ENCODE results near the gene TLDC2.
"Not testable (repeated sequence)": the region's sequence is repeated elsewhere in the genome, so short reads cannot be mapped to it uniquely, and the experiment has no call there.

Gene TLDC2

DNA sequence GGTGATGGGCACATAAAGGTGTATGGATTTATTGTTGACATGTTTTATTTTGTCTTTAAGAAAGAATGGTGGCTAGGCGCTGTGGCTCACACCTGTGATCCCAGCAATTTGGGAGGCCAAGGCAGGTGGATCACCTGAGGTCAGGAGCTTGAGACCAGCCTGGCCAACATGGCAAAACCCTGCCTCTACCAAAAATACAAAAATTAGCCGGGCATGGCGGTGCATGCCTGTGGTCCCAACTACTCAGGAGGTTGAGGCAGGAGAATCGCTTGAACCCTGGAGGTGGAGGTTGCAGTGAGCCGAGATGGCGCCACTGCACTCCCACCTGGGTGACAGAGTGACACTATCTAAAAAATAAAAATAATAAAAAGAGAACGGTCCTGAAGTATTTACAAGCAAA, 30.1 kb downstream of the TLDC2 start:
- not testable (repeated sequence) for DNase-seq (ENCODE audit: low spot score)

DNA sequence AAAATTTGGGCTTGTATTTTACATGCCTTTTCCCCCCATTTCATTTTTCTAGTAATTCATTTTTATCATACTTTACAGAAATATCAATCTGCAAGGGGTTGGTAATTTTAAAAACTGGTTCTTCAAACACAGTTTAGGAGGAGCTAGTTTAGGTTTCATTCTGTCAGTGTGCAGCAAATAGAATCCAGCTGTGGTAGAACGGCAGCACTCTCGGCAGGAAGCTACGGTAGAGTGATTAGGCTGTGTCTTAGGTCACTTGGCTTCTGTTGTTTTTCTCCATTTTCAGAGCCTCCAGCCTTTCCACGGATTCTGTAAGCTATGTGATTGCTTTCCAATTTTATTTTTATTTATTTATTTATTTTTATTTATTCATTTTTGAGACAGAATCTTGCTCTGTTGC, 32.7 kb downstream of the TLDC2 start:
- peak; percentile 25 for DNase-seq (ENCODE audit: low spot score)

DNA sequence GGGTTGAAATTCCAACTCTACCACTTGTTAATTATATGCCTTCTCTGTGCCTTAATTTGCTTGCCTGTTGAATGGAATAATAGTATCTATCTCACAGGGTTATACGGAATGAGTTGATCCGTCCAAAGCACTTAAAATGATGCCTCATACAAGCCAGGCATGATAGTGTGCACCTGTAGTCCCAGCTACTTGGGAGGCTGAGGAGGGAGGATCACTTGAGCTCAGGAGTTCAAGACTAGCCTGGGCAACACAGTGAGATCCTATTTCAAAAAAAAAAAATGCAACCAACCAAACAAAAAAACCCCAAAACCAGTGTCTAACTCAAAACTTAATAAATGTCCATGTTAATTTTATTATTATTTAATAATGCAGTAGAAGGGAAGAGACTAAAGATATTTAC, 40.3 kb downstream of the TLDC2 start:
- no peak for DNase-seq (ENCODE audit: low spot score)

DNA sequence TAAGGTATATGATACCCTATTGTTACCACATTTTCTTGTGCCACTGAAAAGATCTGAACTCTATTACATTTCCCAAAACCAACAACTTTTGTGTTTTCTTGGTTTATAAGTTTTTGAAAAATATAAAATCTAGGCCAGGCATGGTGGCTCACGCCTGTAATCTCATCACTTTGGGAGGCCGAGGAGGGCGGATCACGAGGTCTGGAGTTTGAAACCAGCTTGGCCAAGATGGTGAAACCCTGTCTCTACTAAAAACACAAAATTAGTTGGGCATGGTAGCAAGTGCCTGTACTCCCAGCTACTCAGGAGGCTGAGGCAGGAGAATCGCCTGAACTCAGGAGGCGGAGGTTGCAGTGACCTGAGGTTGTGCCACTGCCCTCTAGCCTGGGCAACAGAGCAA, 41.3 kb downstream of the TLDC2 start:
- no peak for DNase-seq (ENCODE audit: low spot score)

DNA sequence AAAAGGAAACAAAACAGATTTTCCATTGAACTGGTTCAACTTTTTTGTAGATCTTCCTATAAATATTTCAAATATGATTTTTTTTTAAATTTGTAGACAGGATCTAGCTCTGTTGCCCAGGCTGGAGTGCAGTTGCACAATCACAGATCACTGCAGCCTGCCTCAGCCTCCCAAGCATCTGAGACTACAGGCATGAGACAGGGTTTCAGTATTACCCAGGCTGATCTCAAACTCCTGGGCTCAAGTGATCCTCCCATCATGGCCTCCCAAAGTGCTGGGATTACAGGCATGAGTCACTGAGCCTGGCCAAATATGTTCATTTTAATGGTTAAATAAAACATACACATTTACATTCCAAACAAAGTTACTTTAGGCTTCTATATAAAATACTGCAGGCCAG, 42.0 kb downstream of the TLDC2 start:
- DNase-seq (ENCODE audit: low spot score), result no peak

DNA sequence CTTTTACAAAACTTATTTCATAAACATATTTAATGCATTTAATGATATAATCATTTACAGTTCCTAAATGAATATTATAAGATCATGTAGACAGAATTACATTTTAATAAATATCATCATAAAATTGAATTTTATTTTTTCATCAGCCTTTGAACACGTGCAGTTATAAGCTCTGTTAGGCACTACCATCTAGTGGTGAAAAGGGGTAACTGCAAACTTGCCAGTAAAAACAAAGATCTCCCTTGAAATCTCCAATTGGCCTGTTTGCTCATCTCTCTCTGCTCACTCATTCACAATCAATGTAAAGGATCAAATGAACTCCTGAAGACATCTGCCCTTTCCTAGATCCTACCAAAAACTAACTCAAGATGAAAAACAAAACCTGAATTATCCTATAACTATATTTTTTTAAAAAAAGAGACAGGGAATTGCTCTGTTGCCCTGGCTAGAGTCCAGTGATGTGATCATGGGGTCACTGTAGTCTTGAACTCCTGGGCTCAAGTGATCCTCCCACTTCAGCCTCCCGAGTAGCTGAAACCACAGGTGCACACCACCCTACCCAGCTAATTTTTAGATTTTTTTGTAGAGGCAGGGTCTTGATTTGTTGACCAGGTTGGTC, 43.9 kb downstream of the TLDC2 start:
- DNase-seq (ENCODE audit: low spot score), result peak; percentile 81

DNA sequence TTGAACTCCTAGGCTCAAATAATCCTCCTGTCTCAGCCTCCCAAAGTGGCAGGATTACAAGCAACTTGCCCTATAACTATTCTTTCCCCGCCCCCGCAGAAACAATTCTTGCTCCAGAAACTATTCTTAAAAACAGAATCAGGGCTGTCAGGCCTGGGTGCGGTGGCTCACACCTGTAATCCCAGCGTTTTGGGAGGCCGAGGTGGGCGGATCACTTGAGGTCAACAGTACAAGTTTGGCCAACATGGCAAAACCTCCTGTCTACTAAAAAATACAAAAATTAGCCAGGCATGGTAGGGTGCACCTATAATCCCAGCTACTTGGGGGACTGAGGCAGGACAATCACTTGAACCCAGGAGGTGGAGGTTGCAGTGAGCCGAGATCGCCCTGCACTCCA, 44.4 kb downstream of the TLDC2 start:
- DNase-seq (ENCODE audit: low spot score), result no peak

DNA sequence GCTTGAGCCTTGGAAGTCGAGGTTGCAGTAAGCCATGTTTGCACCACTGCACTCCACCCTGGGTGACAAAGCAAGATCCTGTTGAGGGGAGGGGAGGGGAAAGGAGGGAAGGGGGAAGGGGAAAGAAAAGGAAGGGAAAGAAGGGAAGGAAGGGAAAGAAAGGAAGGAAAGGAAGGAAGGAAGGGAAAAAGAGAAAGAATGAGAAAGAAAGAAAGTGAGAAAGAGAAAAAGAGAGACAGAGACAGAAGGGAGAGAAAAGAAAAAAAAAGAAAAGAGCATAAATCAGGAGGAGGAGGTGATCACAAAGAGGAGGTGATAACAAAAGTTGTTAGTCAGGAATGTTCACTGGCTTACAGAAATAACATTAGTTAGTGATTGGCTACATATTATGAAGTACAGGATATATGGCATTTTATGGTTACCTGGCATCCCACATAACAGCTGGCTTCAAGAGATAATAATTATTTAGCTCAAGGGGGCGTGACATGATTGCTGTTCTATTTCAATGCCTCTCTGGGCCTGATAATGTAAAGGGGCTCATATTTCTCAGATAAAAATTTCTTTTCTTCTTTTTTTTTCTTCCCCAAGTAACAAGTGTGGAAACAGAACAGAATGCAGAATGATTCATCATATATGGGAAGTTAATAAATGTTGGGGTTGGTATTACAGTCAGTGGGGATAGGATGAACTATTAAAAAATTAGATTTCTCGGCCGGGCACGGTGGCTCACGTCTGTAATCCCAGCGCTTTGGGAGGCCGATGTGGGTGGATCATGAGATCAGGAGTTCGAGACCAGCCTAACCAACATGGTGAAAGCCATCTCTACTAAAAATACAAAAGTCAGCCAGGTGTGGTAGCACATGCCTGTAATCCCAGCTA, 48.5 kb downstream of the TLDC2 start:
- DNase-seq (ENCODE audit: low spot score), result no peak

DNA sequence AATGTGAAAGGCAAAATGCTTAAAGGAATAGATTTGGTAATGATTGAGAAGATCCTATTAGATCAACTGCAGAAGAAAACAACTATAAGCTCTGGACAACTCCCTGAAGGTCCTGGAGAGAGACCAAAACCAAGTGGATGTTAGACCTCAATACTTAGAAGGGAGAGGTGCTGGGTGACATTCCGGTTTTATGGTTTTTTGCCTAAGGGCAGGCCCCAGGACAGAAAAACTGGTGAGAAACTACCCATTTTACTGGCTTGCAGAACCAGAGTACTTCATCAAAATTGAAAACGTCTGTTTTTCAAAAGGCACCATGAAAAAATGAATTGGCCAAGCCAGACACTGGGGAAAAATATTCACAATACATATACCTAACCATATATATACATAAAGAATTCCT, 49.3 kb downstream of the TLDC2 start:
- no peak for DNase-seq (ENCODE audit: low spot score)

DNA sequence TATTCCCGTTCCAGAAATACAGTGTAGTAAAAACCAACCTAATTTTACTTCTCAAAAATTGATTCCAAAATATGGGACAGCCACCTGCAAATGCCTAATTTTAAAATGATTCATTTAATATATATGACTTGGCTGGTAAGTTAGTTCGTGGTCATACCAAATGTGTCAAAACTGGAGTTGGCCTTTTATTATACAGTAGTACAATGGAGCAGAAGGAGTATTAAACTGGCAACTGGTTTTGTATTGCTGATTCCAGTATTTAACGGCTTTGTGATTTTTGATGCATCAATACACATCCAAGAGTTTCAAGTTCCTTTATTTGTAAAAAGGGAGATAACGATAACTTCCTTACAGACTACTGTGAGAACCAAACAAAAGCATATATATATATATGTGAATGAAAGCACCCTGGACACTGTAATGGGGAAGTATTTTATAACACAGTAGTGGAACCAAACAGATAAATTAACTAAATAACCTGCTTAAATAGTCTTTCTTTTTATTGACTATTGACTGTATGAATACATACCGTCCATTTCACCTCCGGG, 50.8 kb downstream of the TLDC2 start:
- DNase-seq (ENCODE audit: low spot score), result no peak

DNA sequence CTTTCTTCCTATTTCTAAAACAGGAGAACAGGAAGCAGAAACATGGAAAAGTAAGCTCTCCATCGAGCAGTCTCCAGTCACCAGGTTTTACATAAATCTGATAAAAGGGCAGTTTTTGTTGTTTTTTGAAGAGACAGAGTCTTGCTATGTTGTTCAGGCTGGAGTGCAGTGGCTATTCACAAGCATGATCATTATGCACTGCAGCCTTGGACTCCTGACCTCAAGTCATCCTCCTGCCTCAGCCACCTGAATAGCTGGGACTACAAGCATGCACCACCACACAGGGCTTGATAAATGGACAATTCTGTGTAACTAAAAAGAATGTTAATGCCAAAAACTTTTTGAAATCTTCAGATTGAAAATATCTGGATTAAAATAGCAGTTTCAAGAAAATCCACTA, 51.8 kb downstream of the TLDC2 start:
- DNase-seq (ENCODE audit: low spot score), result no peak

DNA sequence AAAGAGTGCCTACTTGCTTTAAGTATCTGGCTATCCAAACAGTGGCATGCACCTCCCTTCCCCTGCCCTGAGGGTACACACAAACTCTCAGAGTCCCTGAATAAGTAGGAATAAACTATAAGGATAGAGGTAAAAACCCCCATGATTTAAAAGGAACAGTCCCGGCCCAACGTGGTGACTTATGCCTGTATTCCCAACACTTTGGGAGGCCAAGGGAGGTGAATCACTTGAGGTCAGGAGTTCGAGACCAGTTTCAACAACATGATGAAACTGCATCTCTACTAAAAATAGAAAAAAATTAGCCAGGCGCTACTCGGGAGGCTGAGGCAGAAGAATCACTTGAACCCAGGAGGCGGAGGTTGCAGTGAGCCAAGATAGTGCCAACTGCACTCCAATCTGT, 53.4 kb downstream of the TLDC2 start:
- DNase-seq (ENCODE audit: low spot score), result no peak

DNA sequence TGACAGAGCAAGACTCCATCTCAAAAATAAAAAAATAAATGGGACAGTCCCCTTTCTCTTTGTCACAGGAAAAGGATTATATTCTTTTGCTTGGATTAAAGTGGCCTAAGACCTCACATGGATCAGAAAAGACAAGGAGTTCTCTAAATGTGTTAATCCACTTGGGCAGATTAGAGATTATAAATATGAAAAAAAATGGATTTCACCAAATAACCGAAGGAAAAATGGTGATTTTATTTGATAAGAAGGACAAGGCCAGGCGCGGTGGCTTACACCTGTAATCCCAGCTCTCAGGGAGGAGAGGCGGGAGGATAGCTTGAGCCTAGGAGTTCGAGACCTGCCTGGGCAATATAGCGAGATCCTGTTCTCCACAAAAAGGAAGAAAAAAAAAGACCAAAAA, 53.8 kb downstream of the TLDC2 start:
- DNase-seq (ENCODE audit: low spot score), result no peak

DNA sequence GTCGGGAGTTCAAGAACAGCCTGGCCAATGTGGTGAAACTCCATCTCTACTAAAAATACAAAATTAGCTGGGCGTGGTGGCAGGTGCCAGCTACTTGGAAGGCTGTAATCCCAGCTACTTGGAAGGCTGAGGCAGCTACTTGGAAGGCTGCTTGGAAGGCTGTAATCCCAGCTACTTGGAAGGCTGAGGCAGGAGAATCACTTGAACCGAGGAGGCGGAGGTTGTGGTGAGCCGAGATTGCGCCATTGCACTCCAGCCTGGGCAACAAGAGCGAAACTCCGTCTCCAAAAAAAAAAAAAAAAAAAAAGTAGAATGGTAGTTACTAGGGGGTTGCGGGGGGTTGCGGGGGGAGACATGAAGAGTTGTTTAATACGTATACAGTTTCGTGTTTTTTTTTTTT, 56.1 kb downstream of the TLDC2 start:
- not testable (repeated sequence) for DNase-seq (ENCODE audit: low spot score)

DNA sequence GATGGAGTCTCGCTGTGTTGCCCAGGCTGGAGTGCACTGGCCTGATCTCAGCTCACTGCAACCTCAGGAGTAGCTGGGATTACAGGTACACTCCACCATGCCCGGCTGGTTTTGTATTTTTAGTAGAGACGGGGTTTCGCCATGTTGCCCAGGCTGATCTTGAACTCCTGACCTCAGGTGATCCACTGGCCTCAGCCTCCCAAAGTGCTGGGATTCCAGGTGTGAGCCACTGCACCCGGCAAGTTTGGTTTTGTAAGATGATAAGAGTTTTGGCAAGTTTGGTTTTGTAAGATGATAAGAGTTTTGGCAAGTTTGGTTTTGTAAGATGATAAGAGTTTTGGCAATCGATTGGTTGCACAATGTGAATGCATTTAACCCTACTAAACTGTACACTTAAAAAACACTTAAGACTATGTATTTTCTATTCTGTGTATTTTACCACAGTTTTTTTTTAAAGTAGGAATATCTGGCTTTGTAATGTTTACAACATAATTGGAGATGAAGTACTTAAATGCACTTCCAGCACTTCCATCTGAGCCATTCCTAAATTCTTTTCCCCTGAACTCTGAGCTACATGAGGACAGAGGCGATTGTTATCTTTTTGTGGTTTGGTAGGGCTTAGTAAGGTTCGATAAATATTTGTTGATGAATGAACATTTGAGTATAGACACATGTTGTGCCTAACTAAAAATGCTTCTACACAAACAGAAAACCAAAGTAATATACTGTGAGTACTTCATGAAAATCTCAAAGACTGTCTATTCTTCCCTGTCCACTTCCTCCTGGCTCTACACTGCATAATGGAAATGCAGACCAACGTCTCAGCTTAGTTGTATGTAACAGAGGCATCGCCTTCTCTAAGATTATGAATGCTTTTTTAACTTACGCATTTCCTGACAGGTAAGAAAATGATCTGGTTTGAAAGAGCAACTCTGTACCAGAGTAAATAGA, 56.8 kb downstream of the TLDC2 start:
- peak; percentile 34 for DNase-seq (ENCODE audit: low spot score)

DNA sequence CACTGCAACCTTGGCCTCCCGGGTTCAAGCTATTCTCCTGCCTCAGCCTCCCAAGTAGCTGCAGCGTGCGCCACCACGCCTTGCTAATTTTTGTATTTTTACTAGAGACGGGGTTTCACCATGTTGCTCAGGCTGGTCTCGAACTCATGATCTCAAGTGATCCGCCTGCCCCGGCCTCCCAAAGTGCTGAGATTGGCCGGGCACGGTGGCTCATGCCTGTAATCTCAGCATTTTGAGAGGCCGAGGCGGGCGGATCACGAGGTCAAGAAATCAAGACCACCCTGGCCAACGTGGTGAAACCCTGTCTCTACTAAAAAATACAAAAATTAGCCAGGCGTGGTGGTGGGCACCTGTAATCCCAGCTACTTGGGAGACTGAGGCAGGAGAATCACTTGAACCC, 57.6 kb downstream of the TLDC2 start:
- not testable (repeated sequence) for DNase-seq (ENCODE audit: low spot score)

DNA sequence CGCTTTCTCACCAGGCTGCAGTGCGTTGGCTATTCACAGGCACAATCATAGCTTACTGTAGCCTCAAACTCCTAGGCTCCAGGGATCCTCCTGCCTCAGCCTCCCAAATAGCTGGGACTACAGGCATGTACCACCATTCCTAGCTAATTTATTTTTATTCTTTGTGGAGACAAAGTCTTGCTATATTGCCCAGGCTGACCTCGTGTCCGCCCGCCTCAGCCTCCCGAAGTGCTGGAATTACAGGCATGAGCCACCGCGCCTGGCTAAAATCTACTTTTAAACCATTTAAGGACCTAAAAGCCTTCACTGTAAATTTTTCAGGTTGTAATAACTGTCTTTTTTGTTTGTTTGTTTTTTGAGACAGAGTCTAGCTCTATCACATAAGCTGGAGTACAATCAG, 60.4 kb downstream of the TLDC2 start:
- no peak for DNase-seq (ENCODE audit: low spot score)

DNA sequence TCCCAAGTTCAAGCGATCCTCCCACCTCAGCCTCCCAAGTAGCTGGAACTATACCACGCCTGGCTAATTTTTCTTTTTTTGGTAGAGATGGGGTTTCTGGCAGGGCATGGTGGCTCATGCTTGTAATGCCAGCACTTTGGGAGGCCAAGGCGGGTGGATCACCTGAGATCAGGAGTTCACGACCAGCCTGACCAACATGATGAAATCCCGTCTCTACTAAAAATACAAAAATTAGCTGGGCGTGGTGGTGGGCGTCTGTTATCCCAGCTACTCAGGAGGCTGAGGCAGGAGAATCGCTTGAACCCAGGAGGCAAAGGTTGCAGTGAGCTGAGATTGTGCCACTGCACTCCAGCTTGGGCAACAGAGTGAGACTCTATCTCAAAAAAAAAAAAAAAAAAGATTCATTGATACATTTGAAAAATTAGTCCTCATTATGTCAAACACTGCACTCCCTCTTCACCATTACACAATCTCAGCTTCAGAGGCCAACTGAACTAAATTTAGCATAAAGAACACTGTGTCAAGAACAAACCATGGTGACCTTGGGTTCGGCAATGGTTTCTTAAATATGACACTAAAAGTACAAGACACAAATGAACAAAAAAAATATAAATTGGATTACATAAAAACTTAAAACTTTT, 60.9 kb downstream of the TLDC2 start:
- not testable (repeated sequence) for DNase-seq (ENCODE audit: low spot score)

DNA sequence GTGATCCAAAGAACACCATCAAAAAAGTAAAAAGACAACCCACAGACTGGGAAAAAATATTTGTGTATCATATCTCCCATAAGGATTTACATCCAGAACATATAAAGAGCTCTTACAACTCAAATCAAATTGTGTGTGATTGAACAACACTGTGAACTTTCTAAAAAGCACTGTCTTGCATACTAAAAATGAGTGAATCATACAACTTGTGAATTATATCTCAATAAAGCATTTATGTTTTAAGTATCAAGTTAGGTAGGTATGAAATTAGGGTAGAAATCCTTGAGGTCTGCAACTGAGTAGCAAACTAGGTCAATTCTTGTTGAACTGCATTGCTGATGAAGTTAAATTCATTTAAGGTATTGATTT, 61.4 kb downstream of the TLDC2 start:
- DNase-seq (ENCODE audit: low spot score), result no peak

DNA sequence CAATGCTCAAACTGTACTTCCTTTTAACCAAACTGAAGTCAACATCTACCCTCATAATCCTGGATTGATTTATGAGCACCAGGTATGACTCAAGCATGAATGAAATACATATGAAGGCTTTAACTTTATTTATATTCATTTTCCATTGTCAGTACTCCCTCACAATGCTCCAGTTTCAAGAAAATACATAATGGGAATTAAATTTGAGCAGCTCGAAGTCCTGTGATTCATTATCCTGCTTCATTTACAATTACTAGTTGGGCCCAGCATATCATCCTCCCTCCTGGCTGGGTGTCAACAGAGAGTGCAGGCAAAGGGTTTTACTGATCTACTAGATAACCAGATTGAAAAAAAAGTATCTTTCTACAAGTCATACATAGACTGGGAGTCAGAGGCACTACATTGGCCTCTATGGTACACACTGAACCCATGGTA, 65.5 kb downstream of the TLDC2 start:
- peak; percentile 15 for DNase-seq (ENCODE audit: low spot score)
